AG09309 (cell line): ENCODE results near the gene FKBP7.
A peak's percentile ranks its signal among the peaks of the same experiment; 100 is the strongest.

Experiments used
- DNase-seq: peaks from one replicate; pipeline ENCODE4 v3.0.0-alpha.2; 2010; ENCODE audit warnings: low read depth
- H3K4me3 ChIP-seq: 2 replicates; pipeline ENCODE4 v1.5.1; 2011; ENCODE audit warnings: mild to moderate bottlenecking, low read depth, low read length, moderate library complexity; ENCODE audit not compliant: control insufficient read depth
- CTCF ChIP-seq: IDR thresholded peaks from 2 replicates; pipeline ENCODE4 v1.5.1; 2011; ENCODE audit warnings: mild to moderate bottlenecking, low read depth, low read length, inconsistent platforms; ENCODE audit not compliant: insufficient read depth, control insufficient read depth; ENCODE audit errors: missing control alignments

Gene FKBP7

GRCh38 chr2:178414266-178415247 lies 63.8 kb downstream of the FKBP7 start:
- peak overlapping the region; percentile 68 for H3K4me3 ChIP-seq
- peak; percentile 88 for DNase-seq
- TF ChIP-seq CTCF, result peak; percentile 92
